Neuronal stem cell (in vitro differentiated cells): ENCODE measurements around the gene AOX1.
A peak's percentile ranks its signal among the peaks of the same experiment; 100 is the strongest.
"Not testable (repeated sequence)": the region's sequence is repeated elsewhere in the genome, so short reads cannot be mapped to it uniquely, and the experiment has no call there.

Experiments
- DNase-seq: peaks from one replicate; pipeline ENCODE4 v3.0.0-alpha.2; 2013; ENCODE audit warnings: low spot score
- H2AFZ ChIP-seq: one replicate; pipeline ENCODE4 v1.6.1; 2013; ENCODE audit warnings: mild to moderate bottlenecking, low read length, inconsistent platforms
- H2AK5ac ChIP-seq: 2 replicates; pipeline ENCODE4 v1.6.1; 2013; ENCODE audit warnings: low read depth, mild to moderate bottlenecking, inconsistent platforms, low read length, moderate library complexity, mixed read lengths
- H2BK120ac ChIP-seq: 2 replicates; pipeline ENCODE4 v1.6.1; 2013; ENCODE audit warnings: low read depth, mild to moderate bottlenecking, inconsistent platforms, low read length, moderate library complexity, mixed read lengths
- H2BK12ac ChIP-seq: one replicate; pipeline ENCODE4 v1.6.1; 2013; ENCODE audit warnings: low read length, inconsistent platforms
- H2BK15ac ChIP-seq: 2 replicates; pipeline ENCODE4 v1.6.1; 2013; ENCODE audit warnings: mild to moderate bottlenecking, low read length, inconsistent platforms, mixed read lengths
- H2BK5ac ChIP-seq: one replicate; pipeline ENCODE4 v1.6.1; 2013; ENCODE audit warnings: inconsistent platforms, mild to moderate bottlenecking, low read length, moderate library complexity
- H3K14ac ChIP-seq: one replicate; pipeline ENCODE4 v1.6.1; 2013; ENCODE audit warnings: low read length, inconsistent platforms
- H3K18ac ChIP-seq: 2 replicates; pipeline ENCODE4 v1.6.1; 2013; ENCODE audit warnings: low read length, inconsistent platforms
- H3K23ac ChIP-seq: 2 replicates; pipeline ENCODE4 v1.6.1; 2013; ENCODE audit warnings: low read depth, mild to moderate bottlenecking, mixed read lengths, low read length, inconsistent platforms; ENCODE audit not compliant: poor library complexity
- H3K27ac ChIP-seq: replicated peaks from 3 replicates; pipeline ENCODE4 v1.5.1; 2013; ENCODE audit warnings: low read length, inconsistent platforms
- H3K27me3 ChIP-seq, 3 experiments: 2 replicates each; pipeline ENCODE4 v1.6.1; 2013; ENCODE audit warnings: low read length in 3 of 3, mild to moderate bottlenecking in 2 of 3, inconsistent platforms in 1 of 3, low read depth in 1 of 3, mixed read lengths in 1 of 3, moderate library complexity in 1 of 3; ENCODE audit not compliant: control insufficient read depth in 3 of 3, insufficient read depth in 3 of 3
- H3K36me3 ChIP-seq, 2 donors: replicated peaks in 1 of 2; 2 replicates each; pipeline ENCODE4 v1.6.1; 2013; ENCODE audit warnings: low read length in 2 of 2; ENCODE audit not compliant: control insufficient read depth in 2 of 2, insufficient read depth in 2 of 2
- H3K4ac ChIP-seq: 2 replicates; pipeline ENCODE4 v1.6.1; 2013; ENCODE audit warnings: inconsistent platforms, mild to moderate bottlenecking, low read length, moderate library complexity
- H3K4me1 ChIP-seq, 2 donors: 1 replicate in 1 of 2; 2 replicates in 1 of 2; pipeline ENCODE4 v1.6.1; 2013; ENCODE audit warnings: low read length in 2 of 2, low read depth in 1 of 2; ENCODE audit not compliant: control insufficient read depth in 2 of 2, insufficient read depth in 1 of 2
- H3K4me2 ChIP-seq: one replicate; pipeline ENCODE4 v1.6.1; 2013; ENCODE audit warnings: mild to moderate bottlenecking, low read length, inconsistent platforms; ENCODE audit not compliant: insufficient read depth, poor library complexity, severe bottlenecking
- H3K4me3 ChIP-seq, 2 donors: 2 replicates each; pipeline ENCODE4 v1.5.1; 2013; ENCODE audit warnings: low read length in 2 of 2, mild to moderate bottlenecking in 2 of 2, inconsistent platforms in 1 of 2, moderate library complexity in 1 of 2
- H3K79me1 ChIP-seq: one replicate; pipeline ENCODE4 v1.6.1; 2013; ENCODE audit warnings: low read depth, mild to moderate bottlenecking, inconsistent platforms, low read length, moderate library complexity
- H3K9ac ChIP-seq: one replicate; pipeline ENCODE4 v1.6.1; 2013; ENCODE audit warnings: mild to moderate bottlenecking, low read depth, low read length, inconsistent platforms; ENCODE audit not compliant: poor library complexity
- H3K9me3 ChIP-seq, 2 donors: replicated peaks in 1 of 2; 2 replicates each; pipeline versions ENCODE3 to v1.6.1; 2013; ENCODE audit warnings: low read length in 2 of 2, mild to moderate bottlenecking in 2 of 2, inconsistent platforms in 1 of 2, low read depth in 1 of 2, mixed read lengths in 1 of 2, moderate library complexity in 1 of 2; ENCODE audit not compliant: control insufficient read depth in 2 of 2, insufficient read depth in 1 of 2
- H4K8ac ChIP-seq: one replicate; pipeline ENCODE4 v1.6.1; 2013; ENCODE audit warnings: low read depth, mild to moderate bottlenecking, inconsistent platforms, low read length, moderate library complexity
- H4K91ac ChIP-seq: one replicate; pipeline ENCODE4 v1.6.1; 2013; ENCODE audit warnings: low read length, low read depth, mild to moderate bottlenecking, inconsistent platforms; ENCODE audit not compliant: poor library complexity
- WGBS, 2 donors: extraction: QIAGEN DNeasy Blood & Tissue Kit; methylation state at CpG; one replicate each; pipeline ENCODE4 v1.1.7; 2013; ENCODE audit warnings: missing lambda C conversion rate in 2 of 2, mixed read lengths in 1 of 2; ENCODE audit not compliant: insufficient read length in 2 of 2, insufficient replicate concordance in 1 of 2; ENCODE audit errors: extremely low coverage in 2 of 2; 5-methylcytosine and 5-hydroxymethylcytosine counted together

AOX1 gene

DNA sequence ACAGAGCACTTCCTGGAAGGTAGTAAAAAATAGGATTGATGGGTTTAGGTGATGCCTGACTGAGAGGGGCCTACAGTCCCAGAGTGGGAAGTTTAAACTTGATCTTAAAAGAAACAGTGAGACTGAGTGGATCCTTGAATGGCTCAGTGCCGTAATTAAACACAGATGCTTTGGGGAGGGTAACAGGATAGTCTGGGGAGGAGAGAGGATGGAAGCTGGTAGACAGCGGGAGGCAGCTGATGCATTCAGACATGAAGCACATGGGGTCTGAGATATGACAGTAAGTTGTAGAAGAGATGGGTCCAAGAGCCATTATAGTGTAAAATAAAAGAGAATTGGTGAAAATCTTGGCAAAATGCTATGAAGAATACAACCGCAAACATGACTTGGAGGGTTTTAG is 54.4 kb downstream of the AOX1 start:
- peaks cover 0 to 2% of the 10 kb centered on the region in 2 donors for H3K9me3 ChIP-seq
- H3K4me2 ChIP-seq = no peak overlapping the region
- H2BK5ac ChIP-seq = no peak overlapping the region
- no peak overlapping the region for H2AFZ ChIP-seq
- no peak overlapping the region for H3K4ac ChIP-seq
- DNase-seq = no peak
- H3K9ac ChIP-seq = no peak overlapping the region
- H2BK120ac ChIP-seq = no peak overlapping the region
- no peak overlapping the region for H2BK12ac ChIP-seq
- WGBS, 2 donors = no CpG with 5 or more reads among the region's 3 CpGs
- no peak overlapping the region for H3K4me3 ChIP-seq
- H3K79me1 ChIP-seq = peaks cover 2% of the 10 kb centered on the region
- H2BK15ac ChIP-seq = no peak overlapping the region
- H4K8ac ChIP-seq = no peak overlapping the region
- no peaks in the 10 kb centered on the region for H3K27me3 ChIP-seq
- no peak overlapping the region for H3K18ac ChIP-seq
- no peak overlapping the region for H2AK5ac ChIP-seq
- no peak overlapping the region for H4K91ac ChIP-seq
- no peak overlapping the region for H3K27ac ChIP-seq
- no peaks in the 10 kb centered on the region for H3K36me3 ChIP-seq
- no peak overlapping the region for H3K14ac ChIP-seq
- no peaks in the 10 kb centered on the region for H3K4me1 ChIP-seq
- no peak overlapping the region for H3K23ac ChIP-seq

DNA sequence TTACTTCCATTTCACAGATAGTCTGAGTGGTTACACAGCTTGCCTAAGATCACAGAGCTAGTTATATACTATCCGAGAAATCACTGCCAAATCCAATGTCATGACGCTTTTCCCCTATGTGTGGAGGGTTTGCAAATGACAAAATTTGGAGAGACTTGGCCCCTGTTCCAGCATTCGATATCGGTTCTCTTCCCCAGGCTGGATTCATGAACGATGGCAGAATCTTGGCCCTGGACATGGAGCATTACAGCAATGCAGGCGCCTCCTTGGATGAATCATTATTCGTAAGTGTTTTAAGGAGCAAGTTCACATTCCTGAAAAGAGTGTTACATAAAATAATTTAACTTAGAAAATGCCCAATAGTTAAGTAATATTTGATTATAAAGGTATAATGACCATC is 55.1 kb downstream of the AOX1 start:
- Histone ChIP-seq H3K9ac (no peak overlapping the region), H3K18ac (no peak overlapping the region), H3K14ac (no peak overlapping the region), H2AK5ac (no peak overlapping the region), H3K4me3 (no peak overlapping the region), H3K23ac (no peak overlapping the region), H3K79me1 (peaks cover 2% of the 10 kb centered on the region), H4K8ac (no peak overlapping the region), H2BK5ac (no peak overlapping the region), H3K4me2 (no peak overlapping the region), H3K4me1 (no peaks in the 10 kb centered on the region), H2BK15ac (no peak overlapping the region), H3K9me3 (peaks cover 0 to 2% of the 10 kb centered on the region in 2 donors), H3K27me3 (no peaks in the 10 kb centered on the region), H4K91ac (no peak overlapping the region), H2AFZ (no peak overlapping the region), H2BK120ac (no peak overlapping the region), H3K4ac (no peak overlapping the region), H3K36me3 (no peaks in the 10 kb centered on the region), H2BK12ac (no peak overlapping the region), H3K27ac (no peak overlapping the region)
- no peak for DNase-seq
- WGBS, 2 donors = no CpG with 5 or more reads among the region's 7 CpGs

DNA sequence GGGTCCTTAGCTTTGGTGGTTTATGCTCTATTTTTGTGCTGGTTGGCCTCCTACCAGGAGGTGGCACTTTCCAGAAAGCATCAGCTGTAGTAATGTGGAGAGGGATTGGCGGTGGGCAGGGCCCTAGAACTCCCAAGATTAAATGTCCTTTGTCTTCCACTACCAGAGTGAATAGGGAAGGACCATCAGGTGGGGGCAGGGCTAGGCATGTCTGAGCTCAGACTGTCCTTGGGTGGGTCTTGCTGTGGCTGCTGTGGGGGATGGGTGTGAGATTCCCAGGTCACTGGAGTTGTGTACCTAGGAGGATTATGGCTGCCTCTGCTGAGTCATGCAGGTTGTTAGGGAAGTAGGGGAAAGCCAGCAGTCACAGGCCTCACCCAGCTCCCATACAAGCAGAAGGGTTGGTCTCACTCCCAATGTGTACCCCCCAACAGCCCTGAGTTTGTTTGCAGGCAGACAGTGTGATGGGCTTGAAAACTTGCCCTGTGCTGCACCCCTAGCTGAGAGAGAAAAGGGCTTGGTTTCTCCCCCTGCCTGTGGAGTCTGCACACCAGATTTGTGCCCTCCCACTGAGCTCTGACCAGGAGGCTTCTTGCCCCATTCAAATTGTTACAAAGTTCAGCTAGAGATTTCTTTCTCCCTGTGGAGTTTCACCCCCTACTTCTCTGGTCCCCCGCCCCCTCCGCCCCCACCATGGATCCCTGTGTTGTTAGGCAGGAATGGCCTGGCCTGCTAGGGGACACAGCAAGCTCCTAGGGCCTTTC is 62.9 kb downstream of the AOX1 start:
- not testable (repeated sequence) for H3K4me2 ChIP-seq, H3K36me3 ChIP-seq, H3K9ac ChIP-seq, H3K9me3 ChIP-seq, H3K4me1 ChIP-seq, H3K79me1 ChIP-seq, H3K4ac ChIP-seq, H3K23ac ChIP-seq, H3K4me3 ChIP-seq, H2BK5ac ChIP-seq, H4K91ac ChIP-seq, H3K27me3 ChIP-seq, DNase-seq, H2BK120ac ChIP-seq, H3K27ac ChIP-seq, H2BK12ac ChIP-seq, H2BK15ac ChIP-seq
- H2AFZ ChIP-seq = peak overlapping the region; percentile 72
- no CpG with 5 or more reads among the region's 3 CpGs for WGBS, 2 donors
- H2AK5ac ChIP-seq = peak overlapping the region; percentile 6
- H3K18ac ChIP-seq = peak overlapping the region; percentile 73
- peak overlapping the region; percentile 23 for H3K14ac ChIP-seq
- peak overlapping the region; percentile 74 for H4K8ac ChIP-seq

DNA sequence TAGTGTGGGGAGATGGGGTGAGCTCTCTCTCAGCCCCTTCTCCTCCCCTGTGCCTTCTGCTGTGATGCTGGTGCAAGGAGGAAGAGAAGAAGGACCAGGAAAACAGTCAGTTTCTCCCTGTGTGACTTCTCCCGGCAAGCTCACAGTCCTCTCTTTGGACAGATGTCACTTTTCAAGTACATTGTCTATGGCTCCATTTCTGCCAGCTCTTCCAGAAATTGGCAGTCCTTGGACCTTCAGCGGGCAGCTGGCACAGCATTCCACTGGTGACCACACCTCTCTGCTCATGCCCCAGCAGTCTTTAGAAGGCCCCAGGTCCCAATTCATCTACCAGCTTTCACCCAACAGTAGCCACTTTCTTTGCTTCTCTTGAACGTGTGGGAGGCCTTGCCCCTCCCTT is 63.9 kb downstream of the AOX1 start:
- Histone ChIP-seq H3K4me3 (no peak overlapping the region), H2AFZ (peak overlapping the region; percentile 72), H2AK5ac (no peak overlapping the region), H2BK120ac (no peak overlapping the region), H2BK12ac (no peak overlapping the region), H2BK5ac (no peak overlapping the region), H4K8ac (no peak overlapping the region), H3K9ac (no peak overlapping the region), H3K27ac (no peak overlapping the region), H3K79me1 (no peaks in the 10 kb centered on the region), H3K9me3 (peaks cover 0 to 3% of the 10 kb centered on the region in 2 donors), H3K4me1 (peaks cover 0 to 6% of the 10 kb centered on the region in 2 donors), H3K23ac (no peak overlapping the region), H3K4ac (no peak overlapping the region), H3K36me3 (no peaks in the 10 kb centered on the region), H2BK15ac (no peak overlapping the region), H3K4me2 (no peak overlapping the region), H3K14ac (no peak overlapping the region), H4K91ac (no peak overlapping the region), H3K18ac (no peak overlapping the region), H3K27me3 (no peaks in the 10 kb centered on the region)
- no CpG with 5 or more reads among the region's 3 CpGs for WGBS, 2 donors
- no peak for DNase-seq
